Activated gamma-delta T cell treated with anti-CD3 and anti-CD28 coated beads, Interleukin-2, amount 50 U/mL, for 16 hours (primary cell): ENCODE results near the gene KCNK17.

Source experiments
- DNase-seq: peaks from one replicate; pipeline ENCODE4 v3.0.0-alpha.2; 2020; ENCODE audit warnings: low read depth

KCNK17 gene

DNA sequence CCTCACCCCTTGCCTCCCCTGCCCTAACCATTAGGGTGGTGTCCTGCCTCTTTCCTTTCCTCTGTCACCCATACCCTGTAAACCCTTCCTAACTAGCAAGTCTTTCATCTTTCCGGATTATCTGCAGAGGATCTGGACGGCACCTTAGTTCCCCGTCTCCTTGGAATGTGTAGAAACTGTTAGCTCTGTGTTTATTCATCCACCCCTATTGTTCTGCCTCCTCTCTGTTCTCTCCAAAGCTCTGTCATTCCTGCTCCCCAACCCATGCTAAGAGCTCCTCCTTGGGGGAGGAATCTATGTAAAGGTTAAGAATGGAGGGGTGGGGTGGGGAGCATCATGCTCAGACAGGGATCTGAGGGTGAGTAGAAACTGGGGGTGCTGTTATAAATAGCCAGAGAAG lies 45.5 kb downstream of the KCNK17 start:
- DNase-seq: no peak

GRCh38 chr6:39268171-39268570 lies 46.0 kb downstream of the KCNK17 start:
- no peak for DNase-seq

GRCh38 chr6:39266782-39267355 lies 47.4 kb downstream of the KCNK17 start:
- no peak for DNase-seq

- no peak for DNase-seq
These were observed 47.8 kb downstream of the KCNK17 start for GRCh38 chr6:39266375-39266774.

DNA sequence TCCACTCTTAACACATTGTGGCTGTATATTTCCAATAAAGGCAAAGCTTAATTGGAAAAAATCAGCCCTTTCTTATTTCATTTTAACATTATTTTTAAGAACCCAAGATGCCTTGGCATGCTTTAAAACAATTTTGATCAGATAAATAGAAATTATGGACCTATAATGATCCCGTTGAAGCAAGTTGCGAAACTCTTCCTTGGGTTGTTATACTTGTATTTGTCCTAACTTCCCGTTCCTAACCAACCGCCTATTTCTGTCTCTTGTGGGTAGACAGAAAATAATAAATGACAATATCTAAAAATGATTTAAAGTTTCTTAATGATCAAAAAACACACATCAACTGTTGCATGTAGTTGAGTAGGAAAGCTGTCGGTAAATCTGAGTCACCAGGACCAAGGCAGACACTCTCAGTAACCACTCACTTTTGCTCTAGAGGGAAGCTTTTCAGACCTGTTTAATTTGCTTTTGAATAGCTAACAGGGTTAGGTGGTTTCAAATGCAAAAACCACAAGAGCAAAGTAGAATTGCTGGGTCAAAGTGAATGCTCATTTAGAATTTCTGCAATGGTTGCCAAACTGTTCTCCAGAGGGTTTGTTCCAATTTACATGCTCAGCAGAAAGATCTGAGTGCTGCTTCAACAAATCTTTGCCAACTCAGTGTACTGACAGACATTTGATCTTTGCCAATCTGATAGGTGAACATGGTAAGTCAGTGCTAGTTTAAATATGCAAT lies 50.7 kb downstream of the KCNK17 start:
- DNase-seq: no peak

- no peak for DNase-seq
These were observed 52.5 kb downstream of the KCNK17 start for GRCh38 chr6:39261751-39262150.

- no peak for DNase-seq
These were observed 53.3 kb downstream of the KCNK17 start for GRCh38 chr6:39260953-39261352.

- no peak for DNase-seq
These were observed 53.8 kb downstream of the KCNK17 start for GRCh38 chr6:39260456-39260855.

- DNase-seq: no peak
These were observed 57.8 kb downstream of the KCNK17 start for GRCh38 chr6:39256294-39256940.

DNA sequence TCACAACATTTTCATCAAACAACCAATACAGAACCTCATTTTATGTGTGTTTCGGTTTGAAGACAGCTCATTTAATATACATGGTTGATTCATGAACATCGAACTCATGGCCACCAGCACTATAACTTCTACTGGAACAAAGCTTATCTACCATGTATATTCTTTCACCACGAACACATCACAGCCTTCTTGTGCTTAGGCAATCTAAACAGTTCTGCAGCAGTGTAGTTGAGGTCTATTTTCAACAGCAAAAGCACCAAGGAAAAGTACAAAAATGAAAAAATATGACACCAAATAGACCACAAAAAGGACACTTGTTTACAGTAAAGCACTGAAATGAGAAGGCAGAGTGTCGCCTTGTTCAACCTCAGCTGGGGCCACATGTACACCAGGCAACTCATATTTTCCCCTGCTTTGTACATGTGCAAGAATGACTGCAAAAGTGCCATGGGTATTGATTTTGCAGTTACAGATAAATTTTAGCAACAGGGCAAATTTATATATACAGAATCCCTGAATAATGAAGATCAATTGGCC lies 59.2 kb downstream of the KCNK17 start:
- DNase-seq: no peak

GRCh38 chr6:39251406-39251805 lies 62.8 kb downstream of the KCNK17 start:
- no peak for DNase-seq

DNA sequence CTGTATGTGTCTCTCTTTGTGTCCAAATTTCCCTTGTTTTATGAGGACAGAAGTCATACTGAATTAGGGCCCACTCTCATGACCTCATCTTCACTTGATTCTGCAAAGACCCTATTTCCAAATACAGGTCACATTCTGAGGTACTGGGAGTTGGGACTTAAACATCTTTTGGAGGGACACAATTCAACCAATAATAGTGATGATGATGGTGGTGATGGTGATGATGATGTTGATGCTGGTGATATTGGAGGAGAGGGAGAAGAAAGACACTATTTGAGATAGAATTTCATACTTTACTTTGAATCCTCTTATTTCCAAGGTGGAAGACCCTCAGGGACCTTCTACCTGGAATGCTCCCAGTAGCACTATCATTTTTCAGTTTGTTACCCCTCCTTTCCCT lies 63.7 kb downstream of the KCNK17 start:
- no peak for DNase-seq

DNA sequence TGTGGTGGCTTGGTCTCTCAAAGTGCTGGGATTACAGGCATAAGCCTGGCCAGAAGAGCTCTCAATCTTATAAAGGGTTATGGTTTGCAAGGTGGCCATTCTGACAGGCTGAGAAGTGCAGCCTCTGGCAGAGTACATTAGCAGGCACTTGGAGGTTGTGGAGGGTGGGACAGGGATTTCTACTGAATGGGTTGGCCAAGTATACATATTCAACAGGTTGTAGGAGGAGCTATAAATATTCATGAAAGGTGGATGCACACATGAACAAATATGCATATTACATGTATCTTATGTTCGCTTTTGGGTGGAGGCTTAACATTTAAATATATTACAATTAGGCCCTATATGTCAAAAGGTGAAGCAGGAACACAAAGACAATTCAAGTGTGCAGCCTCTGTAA lies 64.9 kb downstream of the KCNK17 start:
- no peak for DNase-seq
